ENCODE results near the gene CNTNAP2. TPM values are rescaled to one million over a fixed set of nuclear protein-coding genes. Genes with fewer than 3 reads are reported as not detected.
A peak's percentile ranks its signal among the peaks of the same experiment; 100 is the strongest.

CNTNAP2 gene
- total RNA-seq, 2 experiments from 2014 or later: 0.14 TPM; not detected in 1

DNA sequence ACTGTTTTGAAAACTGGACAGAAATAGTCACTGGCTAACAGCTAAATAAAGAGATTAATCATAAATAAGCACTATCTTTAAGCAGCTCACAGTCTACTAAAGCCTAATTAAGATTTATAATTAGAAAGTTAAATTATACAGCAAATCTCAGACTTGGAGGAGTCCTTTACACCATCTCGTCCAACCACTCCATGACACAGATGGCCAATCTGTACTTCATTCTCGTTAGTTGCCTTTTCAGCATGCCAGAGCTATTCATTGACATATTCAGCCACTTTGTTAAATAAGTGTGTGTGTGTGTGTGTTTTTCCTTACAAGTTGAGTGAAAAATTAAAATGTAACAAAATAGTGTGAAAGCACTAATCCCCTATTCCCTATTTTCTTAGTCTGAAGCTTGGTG is 1066.7 kb downstream of the CNTNAP2 start:
- H3K27me3 Mint-ChIP-seq (ENCODE audit: low read depth): no peaks in the 10 kb centered on the region
- CTCF ChIA-PET: interaction anchor here (0.6 kb wide), 1 partner anchor 165 kb away, joined by 3 read pairs; no protein-coding TSS in a partner anchor
- no peak overlapping the region for H3K27ac Mint-ChIP-seq
- no peak overlapping the region for H3K4me3 Mint-ChIP-seq
- H3K4me1 Mint-ChIP-seq (ENCODE audit: low read depth): no peaks in the 10 kb centered on the region
- no peaks in the 10 kb centered on the region for H3K36me3 Mint-ChIP-seq (ENCODE audit: low read depth)
- peaks cover 12% of the 10 kb centered on the region for H3K9me3 Mint-ChIP-seq
- DNase-seq: no peak
- intact Hi-C loops (cut with micrococcal nuclease): no loop called here

- DNase-seq: no peak
- Mint-ChIP-seq H3K4me1 (ENCODE audit: low read depth) (no peaks in the 10 kb centered on the region), H3K4me3 (no peak overlapping the region), H3K9me3 (peaks cover 16% of the 10 kb centered on the region), H3K27me3 (ENCODE audit: low read depth) (no peaks in the 10 kb centered on the region), H3K36me3 (ENCODE audit: low read depth) (no peaks in the 10 kb centered on the region), H3K27ac (no peak overlapping the region)
- intact Hi-C loops (cut with micrococcal nuclease): no loop called here
- CTCF ChIA-PET: no interaction called here
Observed at GRCh38 chr7:147188467-147188866, 1071.9 kb downstream of the CNTNAP2 start.

GRCh38 chr7:147193476-147193875 is 1076.9 kb downstream of the CNTNAP2 start:
- H3K4me3 Mint-ChIP-seq: no peak overlapping the region
- no peak overlapping the region for H3K27ac Mint-ChIP-seq
- CTCF ChIA-PET: no interaction called here
- no peak for DNase-seq
- no peaks in the 10 kb centered on the region for H3K4me1 Mint-ChIP-seq (ENCODE audit: low read depth)
- H3K9me3 Mint-ChIP-seq: peaks cover 12% of the 10 kb centered on the region
- H3K27me3 Mint-ChIP-seq (ENCODE audit: low read depth): no peaks in the 10 kb centered on the region
- H3K36me3 Mint-ChIP-seq (ENCODE audit: low read depth): no peaks in the 10 kb centered on the region
- intact Hi-C loops (cut with micrococcal nuclease): no loop called here

GRCh38 chr7:147196481-147196880 is 1079.9 kb downstream of the CNTNAP2 start:
- CTCF ChIA-PET: no interaction called here
- Mint-ChIP-seq H3K27ac (no peak overlapping the region), H3K4me1 (ENCODE audit: low read depth) (no peaks in the 10 kb centered on the region), H3K27me3 (ENCODE audit: low read depth) (no peaks in the 10 kb centered on the region), H3K9me3 (peaks cover 12% of the 10 kb centered on the region), H3K36me3 (ENCODE audit: low read depth) (no peaks in the 10 kb centered on the region), H3K4me3 (no peak overlapping the region)
- intact Hi-C loops (cut with micrococcal nuclease): no loop called here
- DNase-seq: no peak

DNA sequence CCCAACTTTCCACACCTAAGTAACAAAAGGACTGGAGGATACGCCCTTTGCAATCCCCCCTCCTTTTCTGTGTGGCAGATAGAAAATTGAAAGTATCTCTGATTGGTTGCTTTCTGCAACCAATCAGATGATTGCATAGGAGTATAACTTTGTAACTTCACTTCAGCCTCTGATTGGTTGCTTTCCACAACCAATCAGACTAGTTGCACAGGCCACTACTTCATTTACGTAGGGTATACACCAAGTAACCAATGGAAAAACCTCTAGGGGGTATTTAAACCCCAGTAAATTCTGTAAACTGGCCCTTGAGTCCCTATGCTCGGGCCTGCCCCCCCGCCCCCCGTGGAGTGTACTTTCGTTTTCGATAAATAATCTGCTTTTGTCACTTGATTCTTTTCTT is 1080.4 kb downstream of the CNTNAP2 start:
- Mint-ChIP-seq H3K4me3 (no peak overlapping the region), H3K4me1 (ENCODE audit: low read depth) (no peaks in the 10 kb centered on the region), H3K36me3 (ENCODE audit: low read depth) (no peaks in the 10 kb centered on the region), H3K27me3 (ENCODE audit: low read depth) (no peaks in the 10 kb centered on the region), H3K9me3 (peaks cover 12% of the 10 kb centered on the region), H3K27ac (no peak overlapping the region)
- no peak for DNase-seq
- intact Hi-C loops (cut with micrococcal nuclease): no loop called here
- CTCF ChIA-PET: no interaction called here

DNA sequence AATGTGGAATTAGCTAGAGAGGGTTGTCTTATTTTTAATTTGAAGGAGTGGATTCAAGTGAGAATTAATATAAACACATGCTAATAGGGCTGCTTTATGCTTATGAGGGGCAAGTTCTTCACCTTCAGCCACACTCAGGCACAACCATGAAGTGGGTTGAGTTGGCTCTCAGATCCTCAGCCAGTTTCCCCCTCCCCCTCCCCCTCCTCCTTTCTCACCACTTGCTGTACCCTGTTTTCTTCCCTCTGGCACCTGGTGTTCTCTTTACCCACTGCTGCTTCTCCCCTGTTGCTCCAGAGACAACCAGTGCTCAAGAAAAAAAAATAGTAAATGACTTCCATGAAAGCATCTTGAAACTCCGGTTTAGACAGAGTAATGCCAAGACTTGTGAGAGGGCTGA is 1083.3 kb downstream of the CNTNAP2 start:
- CTCF ChIA-PET: no interaction called here
- no peak for DNase-seq

GRCh38 chr7:147207988-147208387 is 1091.4 kb downstream of the CNTNAP2 start:
- intact Hi-C loops (cut with micrococcal nuclease): no loop called here
- Mint-ChIP-seq H3K36me3 (ENCODE audit: low read depth) (no peaks in the 10 kb centered on the region), H3K9me3 (peaks cover 9% of the 10 kb centered on the region), H3K4me1 (ENCODE audit: low read depth) (no peaks in the 10 kb centered on the region), H3K4me3 (no peak overlapping the region), H3K27me3 (ENCODE audit: low read depth) (no peaks in the 10 kb centered on the region), H3K27ac (no peak overlapping the region)
- DNase-seq: no peak
- CTCF ChIA-PET: no interaction called here

More for the DNA sequence above, 1083.3 kb downstream of the CNTNAP2 start:
- H3K27ac Mint-ChIP-seq: no peak overlapping the region
- H3K9me3 Mint-ChIP-seq: peaks cover 5% of the 10 kb centered on the region
- no peaks in the 10 kb centered on the region for H3K36me3 Mint-ChIP-seq (ENCODE audit: low read depth)
- no peaks in the 10 kb centered on the region for H3K4me1 Mint-ChIP-seq (ENCODE audit: low read depth)
- no peak overlapping the region for H3K4me3 Mint-ChIP-seq
- intact Hi-C loops (cut with micrococcal nuclease): no loop called here
- H3K27me3 Mint-ChIP-seq (ENCODE audit: low read depth): no peaks in the 10 kb centered on the region

DNA sequence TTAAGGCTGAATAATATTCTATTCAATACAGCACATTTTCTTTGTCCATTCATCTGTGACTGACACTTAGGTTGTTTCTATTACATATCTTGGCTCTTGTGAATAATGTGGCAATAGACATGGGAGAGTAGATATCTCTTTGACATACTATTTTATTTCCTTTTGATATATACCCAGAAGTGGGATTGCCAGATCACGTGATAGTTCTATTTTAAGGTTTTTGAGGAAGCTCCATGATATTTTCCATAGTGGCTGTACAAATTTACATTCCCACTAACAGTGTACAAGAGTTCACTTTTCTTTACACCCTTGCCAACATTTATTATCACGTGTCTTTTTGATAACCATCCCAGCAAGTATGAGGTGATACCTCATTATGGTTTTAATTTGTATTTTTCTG is 1114.7 kb downstream of the CNTNAP2 start:
- H3K9me3 Mint-ChIP-seq: peaks cover 19% of the 10 kb centered on the region
- H3K27me3 Mint-ChIP-seq (ENCODE audit: low read depth): no peaks in the 10 kb centered on the region
- H3K36me3 Mint-ChIP-seq (ENCODE audit: low read depth): no peaks in the 10 kb centered on the region
- intact Hi-C loops (cut with micrococcal nuclease): no loop called here
- CTCF ChIA-PET: no interaction called here
- H3K27ac Mint-ChIP-seq: no peak overlapping the region
- no peak for DNase-seq
- no peaks in the 10 kb centered on the region for H3K4me1 Mint-ChIP-seq (ENCODE audit: low read depth)
- H3K4me3 Mint-ChIP-seq: no peak overlapping the region

GRCh38 chr7:147235645-147236382 is 1119.2 kb downstream of the CNTNAP2 start:
- Mint-ChIP-seq H3K36me3 (ENCODE audit: low read depth) (no peaks in the 10 kb centered on the region), H3K27me3 (ENCODE audit: low read depth) (no peaks in the 10 kb centered on the region), H3K4me3 (no peak overlapping the region), H3K4me1 (ENCODE audit: low read depth) (no peaks in the 10 kb centered on the region), H3K27ac (no peak overlapping the region), H3K9me3 (peaks cover 7% of the 10 kb centered on the region)
- CTCF ChIA-PET: no interaction called here
- no peak for DNase-seq
- intact Hi-C loops (cut with micrococcal nuclease): no loop called here

DNA sequence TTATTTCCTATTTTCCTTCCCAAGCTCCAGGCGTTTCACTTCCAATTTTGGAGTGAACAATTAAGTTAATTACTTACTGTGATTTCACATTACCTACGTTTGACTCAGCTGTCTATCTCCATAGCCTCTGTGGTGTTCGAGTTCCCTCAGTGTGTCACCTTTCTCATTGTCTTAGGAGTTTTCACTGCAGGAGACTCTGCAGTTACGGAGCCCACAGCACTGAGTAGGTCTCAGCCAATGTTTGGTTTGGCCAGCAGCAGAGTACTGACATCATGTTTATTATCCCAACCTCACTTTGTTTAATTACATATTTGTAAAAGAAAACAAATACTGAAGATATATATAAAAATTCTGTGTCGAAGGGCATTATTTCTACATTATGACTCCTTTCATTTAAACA is 1123.9 kb downstream of the CNTNAP2 start:
- H3K27me3 Mint-ChIP-seq (ENCODE audit: low read depth): no peaks in the 10 kb centered on the region
- no peaks in the 10 kb centered on the region for H3K4me1 Mint-ChIP-seq (ENCODE audit: low read depth)
- CTCF ChIA-PET: interaction anchor here (0.7 kb wide), 1 partner anchor 730 kb away, joined by 3 read pairs; no protein-coding TSS in a partner anchor
- intact Hi-C loops (cut with micrococcal nuclease): no loop called here
- no peak overlapping the region for H3K27ac Mint-ChIP-seq
- H3K36me3 Mint-ChIP-seq (ENCODE audit: low read depth): no peaks in the 10 kb centered on the region
- DNase-seq: no peak
- peaks cover 3% of the 10 kb centered on the region for H3K9me3 Mint-ChIP-seq
- no peak overlapping the region for H3K4me3 Mint-ChIP-seq

DNA sequence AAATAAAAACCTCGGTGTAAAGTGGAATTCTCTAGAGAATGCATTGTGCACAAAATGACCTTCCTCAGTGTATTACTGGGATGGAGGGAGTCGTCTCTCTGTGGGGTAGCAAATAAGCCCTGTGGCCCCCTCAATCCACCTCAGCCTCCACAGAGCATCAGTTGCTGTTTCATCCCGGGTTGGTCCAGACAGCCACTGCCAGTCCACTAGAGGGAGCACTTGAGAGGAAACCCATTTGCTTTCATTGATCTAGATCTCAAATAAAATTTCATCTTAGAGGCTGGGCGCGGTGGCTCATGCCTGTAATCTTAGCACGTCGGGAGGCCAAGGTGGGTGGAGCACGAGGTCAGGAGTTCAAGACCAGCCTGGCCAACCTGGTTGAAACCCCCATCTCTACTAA is 1128.7 kb downstream of the CNTNAP2 start:
- Mint-ChIP-seq H3K4me3 (no peak overlapping the region), H3K36me3 (ENCODE audit: low read depth) (no peaks in the 10 kb centered on the region), H3K27ac (no peak overlapping the region), H3K4me1 (ENCODE audit: low read depth) (no peaks in the 10 kb centered on the region), H3K27me3 (ENCODE audit: low read depth) (no peaks in the 10 kb centered on the region), H3K9me3 (no peaks in the 10 kb centered on the region)
- intact Hi-C loops (cut with micrococcal nuclease): loop anchor here (2.0 to 5.0 kb wide), 3 partner anchors 840 to 1017 kb away; no protein-coding TSS in a partner anchor
- CTCF ChIA-PET: no interaction called here
- peak; percentile 28 for DNase-seq

- H3K36me3 Mint-ChIP-seq (ENCODE audit: low read depth): no peaks in the 10 kb centered on the region
- no peaks in the 10 kb centered on the region for H3K4me1 Mint-ChIP-seq (ENCODE audit: low read depth)
- CTCF ChIA-PET: no interaction called here
- H3K4me3 Mint-ChIP-seq: no peak overlapping the region
- H3K9me3 Mint-ChIP-seq: peaks cover 4% of the 10 kb centered on the region
- intact Hi-C loops (cut with micrococcal nuclease): loop anchor here (5.0 kb wide), 2 partner anchors 892 to 1012 kb away; no protein-coding TSS in a partner anchor
- no peaks in the 10 kb centered on the region for H3K27me3 Mint-ChIP-seq (ENCODE audit: low read depth)
- no peak for DNase-seq
- no peak overlapping the region for H3K27ac Mint-ChIP-seq
Observed at GRCh38 chr7:147249956-147250355, 1133.4 kb downstream of the CNTNAP2 start.

- DNase-seq: no peak
- CTCF ChIA-PET: no interaction called here
- Mint-ChIP-seq H3K9me3 (peaks cover 7% of the 10 kb centered on the region), H3K4me1 (ENCODE audit: low read depth) (no peaks in the 10 kb centered on the region), H3K27me3 (ENCODE audit: low read depth) (no peaks in the 10 kb centered on the region), H3K27ac (no peak overlapping the region), H3K36me3 (ENCODE audit: low read depth) (no peaks in the 10 kb centered on the region), H3K4me3 (no peak overlapping the region)
- intact Hi-C loops (cut with micrococcal nuclease): no loop called here
Observed at GRCh38 chr7:147251751-147252325, 1135.2 kb downstream of the CNTNAP2 start.
